Measurements from ENCODE around the gene TMEM132C. TPM values are rescaled to one million over a fixed set of nuclear protein-coding genes. Genes with fewer than 3 reads are reported as not detected.
"Not testable (repeated sequence)": the region's sequence is repeated elsewhere in the genome, so short reads cannot be mapped to it uniquely, and the experiment has no call there.

TMEM132C gene
- total RNA-seq, 6 experiments from 2014 or later: not detected

- no peak for TF ChIP-seq CTCF (IDR thresholded peaks at IDR 0.05)
- Mint-ChIP-seq H3K4me1 (ENCODE audit: low read depth) (no peaks in the 10 kb centered on the region), H3K36me3 (ENCODE audit: low read depth) (peaks cover 10% of the 10 kb centered on the region), H3K4me3 (no peak overlapping the region), H3K9me3 (peaks cover 46% of the 10 kb centered on the region), H3K27ac (no peak overlapping the region), H3K27me3 (ENCODE audit: insufficient read depth) (no peaks in the 10 kb centered on the region; the same call in 1 of the 2 replicates)
- no peak for DNase-seq
Observed at GRCh38 chr12:128483526-128484255, 216.7 kb downstream of the TMEM132C start.

GRCh38 chr12:128497376-128497775, 230.4 kb downstream of the TMEM132C start:
- H3K9me3 Mint-ChIP-seq: peaks cover 55% of the 10 kb centered on the region
- DNase-seq; H3K27ac Mint-ChIP-seq; H3K4me1 Mint-ChIP-seq (ENCODE audit: low read depth); H3K27me3 Mint-ChIP-seq (ENCODE audit: insufficient read depth); H3K4me3 Mint-ChIP-seq; H3K36me3 Mint-ChIP-seq (ENCODE audit: low read depth): not testable (repeated sequence)

- Mint-ChIP-seq H3K27me3 (ENCODE audit: insufficient read depth) (peaks cover 6% of the 10 kb centered on the region; the same call in 1 of the 2 replicates), H3K27ac (no peak overlapping the region), H3K4me3 (no peak overlapping the region), H3K36me3 (ENCODE audit: low read depth) (peaks cover 7% of the 10 kb centered on the region; the same call in 1 of the 2 replicates), H3K4me1 (ENCODE audit: low read depth) (no peaks in the 10 kb centered on the region), H3K9me3 (peaks cover 60% of the 10 kb centered on the region)
- DNase-seq: no peak
- no peak for TF ChIP-seq CTCF (IDR thresholded peaks at IDR 0.05)
Observed at GRCh38 chr12:128507470-128507869, 240.5 kb downstream of the TMEM132C start.

GRCh38 chr12:128509170-128509569, 242.2 kb downstream of the TMEM132C start:
- peaks cover 8% of the 10 kb centered on the region; the same call in 1 of the 2 replicates for H3K27me3 Mint-ChIP-seq (ENCODE audit: insufficient read depth)
- peaks cover 4% of the 10 kb centered on the region; the same call in 1 of the 2 replicates for H3K36me3 Mint-ChIP-seq (ENCODE audit: low read depth)
- no peaks in the 10 kb centered on the region for H3K4me1 Mint-ChIP-seq (ENCODE audit: low read depth)
- H3K9me3 Mint-ChIP-seq: peaks cover 60% of the 10 kb centered on the region
- TF ChIP-seq CTCF (IDR thresholded peaks at IDR 0.05): no peak
- no peak overlapping the region for H3K4me3 Mint-ChIP-seq
- no peak for DNase-seq
- no peak overlapping the region for H3K27ac Mint-ChIP-seq

- Mint-ChIP-seq H3K27ac (no peak overlapping the region), H3K9me3 (peaks cover 67% of the 10 kb centered on the region), H3K36me3 (ENCODE audit: low read depth) (peaks cover 4% of the 10 kb centered on the region; the same call in 1 of the 2 replicates), H3K4me3 (no peak overlapping the region), H3K27me3 (ENCODE audit: insufficient read depth) (peaks cover 8% of the 10 kb centered on the region; the same call in 1 of the 2 replicates), H3K4me1 (ENCODE audit: low read depth) (no peaks in the 10 kb centered on the region)
- no peak for DNase-seq
- TF ChIP-seq CTCF (IDR thresholded peaks at IDR 0.05): no peak
Observed at GRCh38 chr12:128510511-128510910, 243.5 kb downstream of the TMEM132C start.

- no peaks in the 10 kb centered on the region for H3K4me1 Mint-ChIP-seq (ENCODE audit: low read depth)
- TF ChIP-seq CTCF (IDR thresholded peaks at IDR 0.05): no peak
- no peak for DNase-seq
- peaks cover 8% of the 10 kb centered on the region; the same call in 1 of the 2 replicates for H3K36me3 Mint-ChIP-seq (ENCODE audit: low read depth)
- H3K27ac Mint-ChIP-seq: no peak overlapping the region
- peaks cover 8% of the 10 kb centered on the region; the same call in 1 of the 2 replicates for H3K27me3 Mint-ChIP-seq (ENCODE audit: insufficient read depth)
- H3K9me3 Mint-ChIP-seq: peaks cover 61% of the 10 kb centered on the region
- H3K4me3 Mint-ChIP-seq: no peak overlapping the region
Observed at GRCh38 chr12:128513331-128513730, 246.4 kb downstream of the TMEM132C start.

Data from HFFc6 (cell line).